PC-9 (cell line): Measurements from ENCODE around the gene SPON1. TPM values are rescaled to one million over a fixed set of nuclear protein-coding genes. Genes with fewer than 3 reads are reported as not detected.

Experiments
- BruUV-seq: library from RNA; stranded (reverse); fragments of 400-500 nt; replicated peaks from 2 replicates; lab custom pipeline; 2021; lab: Mats Ljungman, UMichigan
- CTCF ChIA-PET: fragments of 300-600 bp; sonication (Branson Sonifier 250); formaldehyde crosslinking; loops from one replicate; lab custom pipeline; 2022; ENCODE audit warnings: antibody characterized with exemption; lab: Charles Lee
- POLR2A ChIA-PET: fragments of 300-600 bp; sonication (Branson Sonifier 250); formaldehyde crosslinking; loops from one replicate; lab custom pipeline; 2022; ENCODE audit warnings: antibody characterized with exemption; ENCODE audit not compliant: unreplicated experiment; lab: Charles Lee
- DNase-seq, 2 experiments: peaks; one replicate each; pipeline versions ENCODE4 v3.0.0 to v3.0.0-alpha.2; 2015 to 2022; ENCODE audit warnings: mixed read lengths in 1 of 2
- H2AFZ ChIP-seq: fragments of 200-600 bp; sonication (generic); 2 replicates; pipeline ENCODE4 v1.8.1; 2017; ENCODE audit warnings: antibody characterized with exemption
- H3F3A ChIP-seq: fragments of 200-600 bp; sonication (generic); 2 replicates; pipeline ENCODE4 v1.8.1; 2017; ENCODE audit warnings: antibody characterized with exemption, mild to moderate bottlenecking, low read depth; ENCODE audit not compliant: insufficient read depth
- H3K27ac ChIP-seq: fragments of 200-600 bp; sonication (generic); 2 replicates; pipeline ENCODE4 v1.6.1; 2016; ENCODE audit warnings: mixed run types
- H3K27me3 ChIP-seq: fragments of 200-600 bp; sonication (generic); 2 replicates; pipeline ENCODE4 v1.6.1; 2016; ENCODE audit warnings: low read depth, mixed run types; ENCODE audit not compliant: insufficient read depth
- H3K36me3 ChIP-seq: fragments of 200-600 bp; sonication (generic); 2 replicates; pipeline ENCODE4 v1.6.1; 2016; ENCODE audit warnings: low read depth, mixed run types
- H3K4me1 ChIP-seq: fragments of 200-600 bp; sonication (generic); replicated peaks from 2 replicates; pipeline ENCODE4 v1.6.1; 2016; ENCODE audit warnings: mixed run types; ENCODE audit not compliant: insufficient read depth
- H3K4me2 ChIP-seq: fragments of 200-600 bp; sonication (generic); 2 replicates; pipeline ENCODE4 v1.6.1; 2017; ENCODE audit warnings: mixed run types
- H3K4me3 ChIP-seq: fragments of 200-600 bp; sonication (generic); 2 replicates; pipeline ENCODE4 v1.6.1; 2016; ENCODE audit warnings: mixed run types
- H3K79me2 ChIP-seq: fragments of 200-600 bp; sonication (generic); 2 replicates; pipeline ENCODE4 v1.6.1; 2017; ENCODE audit warnings: low read depth, mixed run types
- H3K9me2 ChIP-seq: fragments of 200-600 bp; sonication (generic); 2 replicates; pipeline ENCODE4 v1.8.1; 2017; ENCODE audit warnings: mild to moderate bottlenecking; ENCODE audit not compliant: insufficient read depth
- H3K9me3 ChIP-seq: fragments of 200-600 bp; sonication (generic); 2 replicates; pipeline ENCODE4 v1.8.1; 2016; ENCODE audit warnings: low read depth; ENCODE audit not compliant: insufficient read depth
- H4K20me1 ChIP-seq: fragments of 200-600 bp; sonication (generic); 2 replicates; pipeline ENCODE4 v1.8.1; 2017; ENCODE audit not compliant: insufficient read depth
- CTCF ChIP-seq: fragments of 200-600 bp; sonication (generic); conservative IDR thresholded peaks from 2 replicates; pipeline ENCODE4 v1.6.1; 2017; ENCODE audit warnings: mixed run types, antibody characterized with exemption, mild to moderate bottlenecking, moderate library complexity
- EZH2 ChIP-seq: fragments of 200-600 bp; sonication (generic); IDR thresholded peaks from 2 replicates; pipeline ENCODE4 v1.8.0; 2017; ENCODE audit warnings: antibody characterized with exemption, low read depth
- intact Hi-C: fragments of 100-400 bp; cut with micrococcal nuclease; formaldehyde crosslinking; loops from one replicate; pipeline ENCODE4 v1.10.0; 2022; ENCODE audit not compliant: unreplicated experiment
- total RNA-seq: library from RNA; stranded (reverse); gene quantifications from 2 replicates; pipeline ENCODE4 v1.2.3, GENCODE V29; 2021

Gene SPON1
- total RNA-seq, 1 experiment from 2014 or later = 0.70 TPM

- Histone ChIP-seq H3K9me3 (no peaks in the 10 kb centered on the region), H3K27me3 (no peaks in the 10 kb centered on the region), H3K36me3 (no peaks in the 10 kb centered on the region), H3K27ac (no peak overlapping the region), H3F3A (no peaks in the 10 kb centered on the region), H4K20me1 (no peaks in the 10 kb centered on the region), H3K4me2 (no peak overlapping the region), H2AFZ (no peak overlapping the region), H3K9me2 (no peaks in the 10 kb centered on the region), H3K4me3 (no peak overlapping the region), H3K4me1 (no peaks in the 10 kb centered on the region), H3K79me2 (no peaks in the 10 kb centered on the region)
- no peak for DNase-seq
- BruUV-seq = no TSS peak
- no peak for TF ChIP-seq EZH2
- TF ChIP-seq CTCF = no peak
- ChIA-PET POLR2A (no interaction called here), CTCF (interaction anchor here (0.6 kb wide), 1 partner anchor 523 kb away, joined by 3 read pairs; no protein-coding TSS in a partner anchor)
- intact Hi-C loops = no loop called here
Observed at GRCh38 chr11:13999704-14000103, 37.2 kb downstream of the SPON1 start.

GRCh38 chr11:14001597-14001996 is 39.1 kb downstream of the SPON1 start:
- H3K27me3 ChIP-seq = no peaks in the 10 kb centered on the region
- no peak overlapping the region for H3K27ac ChIP-seq
- no peak overlapping the region for H3K4me3 ChIP-seq
- no peaks in the 10 kb centered on the region for H3K4me1 ChIP-seq
- BruUV-seq = no TSS peak
- intact Hi-C loops = no loop called here
- no peaks in the 10 kb centered on the region for H3K79me2 ChIP-seq
- H2AFZ ChIP-seq = no peak overlapping the region
- no peaks in the 10 kb centered on the region for H3K9me2 ChIP-seq
- no peak for TF ChIP-seq EZH2
- no peak for TF ChIP-seq CTCF
- ChIA-PET CTCF (no interaction called here), POLR2A (no interaction called here)
- no peak overlapping the region for H3K4me2 ChIP-seq
- H4K20me1 ChIP-seq = no peaks in the 10 kb centered on the region
- no peak for DNase-seq
- H3K36me3 ChIP-seq = no peaks in the 10 kb centered on the region
- H3F3A ChIP-seq = no peaks in the 10 kb centered on the region
- H3K9me3 ChIP-seq = no peaks in the 10 kb centered on the region

- no peaks in the 10 kb centered on the region for H3K36me3 ChIP-seq
- H3F3A ChIP-seq = no peaks in the 10 kb centered on the region
- no peaks in the 10 kb centered on the region for H3K4me1 ChIP-seq
- H4K20me1 ChIP-seq = no peaks in the 10 kb centered on the region
- H3K4me3 ChIP-seq = no peak overlapping the region
- POLR2A ChIA-PET = no interaction called here
- DNase-seq = no peak
- no peaks in the 10 kb centered on the region for H3K9me3 ChIP-seq
- TF ChIP-seq CTCF (no peak), EZH2 (no peak)
- H3K9me2 ChIP-seq = no peaks in the 10 kb centered on the region
- no peaks in the 10 kb centered on the region for H3K27me3 ChIP-seq
- no TSS peak for BruUV-seq
- intact Hi-C loops = no loop called here
- H3K4me2 ChIP-seq = no peak overlapping the region
- H3K79me2 ChIP-seq = no peaks in the 10 kb centered on the region
- CTCF ChIA-PET = no interaction called here
- H3K27ac ChIP-seq = no peak overlapping the region
- no peak overlapping the region for H2AFZ ChIP-seq
Observed at GRCh38 chr11:14007566-14007965, 45.0 kb downstream of the SPON1 start.
